GM19463 (cell line): ENCODE measurements around the gene KCNK17.

Experiments used
- ATAC-seq: cut with Tn5 transposase; IDR thresholded peaks from one replicate; pipeline ENCODE4 v1.9.1; 2021; ENCODE audit warnings: mild to moderate bottlenecking, moderate library complexity; ENCODE audit not compliant: unreplicated experiment

KCNK17 gene

DNA sequence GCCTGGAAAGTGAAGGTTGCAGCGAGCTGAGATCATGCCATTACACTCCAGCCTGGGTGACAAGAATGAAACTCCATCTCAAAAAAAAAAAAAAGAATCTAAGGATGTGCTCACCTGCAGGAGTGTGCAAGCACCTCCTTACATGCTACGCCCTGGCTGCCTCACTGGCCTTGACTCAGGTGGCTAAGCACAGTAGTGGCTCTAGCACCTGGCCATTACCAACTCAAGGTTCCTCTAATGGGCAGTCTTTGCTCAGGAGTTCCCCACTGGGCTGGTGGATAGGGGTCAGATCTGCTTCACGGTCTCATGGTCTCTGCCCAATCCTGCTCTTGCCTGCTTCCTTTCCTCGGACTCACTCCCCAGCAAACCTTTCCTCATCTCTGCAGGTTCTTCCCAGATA is 39.7 kb downstream of the KCNK17 start:
- no peak for ATAC-seq

DNA sequence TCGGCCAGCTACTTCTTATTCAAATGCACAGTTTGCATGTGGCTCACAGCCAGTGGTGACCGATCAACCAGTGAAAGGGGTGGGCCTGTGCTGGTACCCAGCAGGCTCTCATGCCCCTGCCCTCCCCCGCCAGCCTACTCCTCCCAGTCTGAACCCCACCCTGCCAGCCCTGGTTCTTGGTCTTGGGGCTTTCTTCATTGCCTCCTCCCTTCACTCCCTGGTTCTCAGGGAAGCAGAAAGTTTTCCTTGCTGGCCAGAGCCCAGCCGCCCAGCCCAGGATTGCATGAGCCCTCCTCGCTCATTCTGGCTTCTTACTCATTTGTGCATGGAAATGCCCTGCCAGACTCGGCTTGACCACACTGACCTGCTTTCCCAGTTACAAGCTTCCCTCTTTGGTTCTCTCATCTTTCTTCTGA is 40.8 kb downstream of the KCNK17 start:
- ATAC-seq = no peak

DNA sequence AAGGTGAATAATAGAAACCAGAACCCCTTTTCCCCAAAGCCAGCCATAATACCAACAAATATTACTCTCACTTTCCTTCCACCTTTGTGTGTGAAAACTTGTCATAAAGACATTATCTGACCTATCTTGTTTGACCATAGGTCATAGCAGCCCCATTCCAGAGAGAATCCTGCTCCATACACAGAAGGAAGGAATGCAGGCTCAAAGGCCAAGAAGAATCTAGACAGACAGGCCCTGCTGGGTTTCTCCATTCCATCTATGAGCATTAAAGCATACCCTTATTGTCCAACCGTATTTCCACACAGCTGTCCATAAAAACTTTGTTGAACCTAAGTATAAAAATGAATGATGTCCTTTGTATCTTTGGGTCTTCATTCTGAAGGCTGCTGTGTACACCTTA is 44.3 kb downstream of the KCNK17 start:
- ATAC-seq = no peak

DNA sequence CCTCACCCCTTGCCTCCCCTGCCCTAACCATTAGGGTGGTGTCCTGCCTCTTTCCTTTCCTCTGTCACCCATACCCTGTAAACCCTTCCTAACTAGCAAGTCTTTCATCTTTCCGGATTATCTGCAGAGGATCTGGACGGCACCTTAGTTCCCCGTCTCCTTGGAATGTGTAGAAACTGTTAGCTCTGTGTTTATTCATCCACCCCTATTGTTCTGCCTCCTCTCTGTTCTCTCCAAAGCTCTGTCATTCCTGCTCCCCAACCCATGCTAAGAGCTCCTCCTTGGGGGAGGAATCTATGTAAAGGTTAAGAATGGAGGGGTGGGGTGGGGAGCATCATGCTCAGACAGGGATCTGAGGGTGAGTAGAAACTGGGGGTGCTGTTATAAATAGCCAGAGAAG is 45.5 kb downstream of the KCNK17 start:
- ATAC-seq = no peak

DNA sequence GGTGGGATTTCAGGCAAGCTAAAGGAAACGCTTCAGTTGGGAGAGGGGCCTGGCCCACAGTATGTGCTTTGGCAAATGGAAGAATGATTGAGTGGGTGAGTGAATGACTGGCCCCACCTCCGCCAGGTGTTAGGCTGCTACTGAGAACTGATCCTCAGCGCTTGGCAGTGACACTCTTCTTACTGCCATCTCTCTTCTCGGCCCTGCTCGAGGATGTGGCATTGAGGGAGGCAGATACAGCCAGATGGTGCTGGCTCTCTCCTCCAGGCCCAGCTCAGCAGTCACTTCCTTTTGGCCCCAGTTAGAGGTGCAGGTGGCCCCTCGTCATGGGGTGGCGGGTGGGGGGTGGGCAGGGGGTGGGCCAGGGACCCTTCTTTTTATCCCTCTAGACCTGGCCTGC is 46.0 kb downstream of the KCNK17 start:
- ATAC-seq = no peak

DNA sequence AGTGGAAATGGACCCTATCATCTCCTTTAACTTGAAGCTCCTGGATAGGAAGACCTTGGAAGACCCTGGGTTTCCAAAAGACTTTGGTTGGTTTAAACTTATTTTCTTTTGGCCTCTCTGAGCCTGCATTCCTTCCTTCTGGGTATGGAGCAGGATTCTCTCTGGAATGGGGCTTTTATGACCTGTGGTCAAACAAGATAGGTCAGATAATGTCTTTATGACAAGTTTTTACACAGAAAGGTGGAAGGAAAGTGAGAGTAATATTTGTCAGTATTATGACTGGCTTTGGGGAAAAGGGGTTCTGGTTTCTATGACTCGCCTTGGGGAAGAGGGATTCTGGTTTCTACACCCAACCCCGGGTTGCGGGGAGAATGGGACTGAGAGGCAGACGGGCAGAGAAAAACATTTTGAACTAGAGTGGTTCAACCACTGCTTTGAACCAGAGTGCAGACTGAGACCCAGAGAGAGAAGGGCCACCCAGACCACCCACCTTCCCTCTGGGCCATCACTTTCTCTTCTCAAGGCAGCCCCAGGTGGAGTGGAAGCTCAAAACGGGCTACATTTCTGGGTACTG is 47.4 kb downstream of the KCNK17 start:
- no peak for ATAC-seq

DNA sequence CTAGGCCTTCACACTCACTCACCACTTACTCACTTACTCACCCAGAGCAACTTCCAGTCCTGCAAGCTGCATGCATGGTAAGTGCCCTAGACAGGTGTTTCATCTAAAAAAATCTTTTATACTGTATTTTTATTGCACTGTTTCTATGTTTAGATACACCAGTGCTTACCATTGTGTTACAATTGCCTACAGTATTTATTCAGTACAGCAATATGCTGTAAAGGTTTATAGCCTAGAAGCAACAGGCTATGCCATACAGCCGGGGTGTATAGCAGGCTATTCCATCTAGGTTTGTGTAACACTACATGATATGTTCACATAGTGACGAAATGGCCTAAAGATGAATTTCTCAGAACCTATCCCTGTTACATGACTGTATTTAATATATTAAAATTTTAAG is 47.8 kb downstream of the KCNK17 start:
- no peak for ATAC-seq

DNA sequence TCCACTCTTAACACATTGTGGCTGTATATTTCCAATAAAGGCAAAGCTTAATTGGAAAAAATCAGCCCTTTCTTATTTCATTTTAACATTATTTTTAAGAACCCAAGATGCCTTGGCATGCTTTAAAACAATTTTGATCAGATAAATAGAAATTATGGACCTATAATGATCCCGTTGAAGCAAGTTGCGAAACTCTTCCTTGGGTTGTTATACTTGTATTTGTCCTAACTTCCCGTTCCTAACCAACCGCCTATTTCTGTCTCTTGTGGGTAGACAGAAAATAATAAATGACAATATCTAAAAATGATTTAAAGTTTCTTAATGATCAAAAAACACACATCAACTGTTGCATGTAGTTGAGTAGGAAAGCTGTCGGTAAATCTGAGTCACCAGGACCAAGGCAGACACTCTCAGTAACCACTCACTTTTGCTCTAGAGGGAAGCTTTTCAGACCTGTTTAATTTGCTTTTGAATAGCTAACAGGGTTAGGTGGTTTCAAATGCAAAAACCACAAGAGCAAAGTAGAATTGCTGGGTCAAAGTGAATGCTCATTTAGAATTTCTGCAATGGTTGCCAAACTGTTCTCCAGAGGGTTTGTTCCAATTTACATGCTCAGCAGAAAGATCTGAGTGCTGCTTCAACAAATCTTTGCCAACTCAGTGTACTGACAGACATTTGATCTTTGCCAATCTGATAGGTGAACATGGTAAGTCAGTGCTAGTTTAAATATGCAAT is 50.7 kb downstream of the KCNK17 start:
- ATAC-seq = no peak

DNA sequence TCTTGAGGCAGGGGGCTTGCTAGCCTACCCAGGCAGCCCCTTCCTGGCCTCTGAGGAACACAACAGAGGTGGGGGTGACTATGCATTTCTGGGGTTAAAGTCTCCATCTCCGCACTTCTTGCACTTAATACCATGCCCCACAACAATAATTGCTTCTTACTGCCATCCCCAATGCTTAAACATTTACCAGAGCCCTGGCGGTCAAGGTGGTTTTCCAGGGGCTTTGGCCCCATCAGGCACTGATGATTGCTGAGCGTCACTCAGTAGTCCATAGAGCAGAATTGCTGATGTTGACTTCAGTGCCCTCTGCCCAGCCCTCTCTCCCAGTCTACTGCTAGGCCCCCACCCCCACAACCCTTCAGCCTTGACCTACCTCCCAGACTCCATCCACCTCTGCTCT is 52.5 kb downstream of the KCNK17 start:
- no peak for ATAC-seq

DNA sequence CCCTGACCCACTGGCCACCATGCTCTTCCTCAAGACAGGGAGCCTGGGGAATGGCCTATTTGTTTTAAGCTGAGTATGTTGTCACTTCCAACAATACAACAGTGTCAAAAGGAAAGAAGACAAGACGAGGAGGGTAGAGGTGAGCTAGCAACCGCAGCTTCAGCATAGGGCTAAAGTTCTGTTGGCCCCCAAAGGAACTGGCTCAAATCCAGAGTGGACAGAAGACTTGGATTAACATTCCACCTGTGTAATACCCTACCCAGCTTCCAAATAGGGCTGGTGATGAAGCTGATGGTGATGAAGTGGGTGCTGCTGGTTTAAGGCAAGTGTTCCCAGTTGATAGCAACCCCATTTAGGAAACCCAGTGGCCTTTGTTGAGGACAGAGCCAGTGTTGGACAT is 53.3 kb downstream of the KCNK17 start:
- ATAC-seq = no peak

DNA sequence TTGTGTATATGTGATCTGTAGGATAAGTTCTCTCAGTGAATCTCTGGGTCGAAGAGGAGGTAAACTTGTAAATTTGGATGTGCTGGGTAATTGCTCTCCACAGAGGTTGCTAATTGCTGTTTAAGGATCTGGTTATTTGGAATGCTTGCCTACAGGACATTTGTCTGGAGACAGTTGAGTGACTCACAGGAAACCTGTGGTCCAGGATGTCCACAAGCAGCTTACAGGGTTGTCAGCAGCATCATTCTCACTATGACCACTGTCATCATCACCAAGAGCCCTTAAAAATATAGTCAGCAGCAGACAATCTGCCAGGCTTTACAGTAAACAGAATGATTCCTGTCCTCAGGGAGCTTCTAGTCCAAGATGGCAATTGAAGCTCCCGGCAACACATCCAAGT is 53.8 kb downstream of the KCNK17 start:
- no peak for ATAC-seq

DNA sequence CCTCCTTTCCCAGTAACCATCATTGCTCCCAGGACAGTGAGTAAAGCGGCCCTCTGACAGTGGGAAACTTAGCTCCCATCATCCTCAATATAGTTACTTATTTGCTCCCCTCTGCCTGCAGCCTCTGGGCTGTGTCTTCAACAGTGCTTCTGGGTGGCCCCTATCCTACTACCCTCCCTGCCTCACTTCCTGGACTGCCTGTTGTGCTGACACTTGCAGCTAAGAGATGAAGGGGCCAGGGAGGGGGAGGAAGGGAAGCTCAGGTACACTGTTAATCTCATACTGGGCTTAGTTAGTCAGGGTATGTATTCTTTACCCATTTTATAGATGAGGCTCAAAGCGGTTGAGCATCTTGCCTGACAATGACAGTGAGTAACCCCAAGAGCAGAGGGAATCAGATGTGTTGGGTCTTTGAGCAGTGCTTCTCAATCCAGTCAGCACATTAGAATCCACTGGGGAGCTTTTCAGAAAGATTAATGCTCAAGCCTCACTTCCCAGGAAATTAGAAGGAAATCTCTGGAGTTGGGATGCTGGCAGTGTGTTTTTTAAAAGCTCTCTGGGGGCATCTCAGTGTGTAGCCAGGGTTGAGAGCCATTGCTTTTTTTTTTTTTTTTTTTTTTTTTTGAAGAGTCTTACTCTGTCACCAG is 57.8 kb downstream of the KCNK17 start:
- ATAC-seq = no peak

DNA sequence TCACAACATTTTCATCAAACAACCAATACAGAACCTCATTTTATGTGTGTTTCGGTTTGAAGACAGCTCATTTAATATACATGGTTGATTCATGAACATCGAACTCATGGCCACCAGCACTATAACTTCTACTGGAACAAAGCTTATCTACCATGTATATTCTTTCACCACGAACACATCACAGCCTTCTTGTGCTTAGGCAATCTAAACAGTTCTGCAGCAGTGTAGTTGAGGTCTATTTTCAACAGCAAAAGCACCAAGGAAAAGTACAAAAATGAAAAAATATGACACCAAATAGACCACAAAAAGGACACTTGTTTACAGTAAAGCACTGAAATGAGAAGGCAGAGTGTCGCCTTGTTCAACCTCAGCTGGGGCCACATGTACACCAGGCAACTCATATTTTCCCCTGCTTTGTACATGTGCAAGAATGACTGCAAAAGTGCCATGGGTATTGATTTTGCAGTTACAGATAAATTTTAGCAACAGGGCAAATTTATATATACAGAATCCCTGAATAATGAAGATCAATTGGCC is 59.2 kb downstream of the KCNK17 start:
- no peak for ATAC-seq

DNA sequence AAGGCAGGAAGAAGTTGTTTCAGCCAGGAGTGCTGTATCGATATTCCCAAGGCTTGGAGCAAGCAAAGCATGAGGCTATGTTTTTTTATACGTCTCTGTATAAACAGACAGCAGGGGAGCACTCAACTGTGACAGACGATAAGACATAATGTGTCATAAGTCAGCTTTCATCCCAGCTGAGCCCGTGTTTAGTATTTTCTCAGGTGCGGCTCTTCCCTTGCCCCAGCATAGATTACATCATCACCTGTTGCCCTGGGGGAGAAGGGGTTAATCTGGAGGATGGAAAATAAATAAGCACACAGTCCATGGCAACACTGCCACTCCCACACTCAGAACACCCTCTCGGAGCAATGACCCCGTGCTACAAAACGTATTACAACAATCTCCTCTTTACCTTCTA is 62.8 kb downstream of the KCNK17 start:
- no peak for ATAC-seq

DNA sequence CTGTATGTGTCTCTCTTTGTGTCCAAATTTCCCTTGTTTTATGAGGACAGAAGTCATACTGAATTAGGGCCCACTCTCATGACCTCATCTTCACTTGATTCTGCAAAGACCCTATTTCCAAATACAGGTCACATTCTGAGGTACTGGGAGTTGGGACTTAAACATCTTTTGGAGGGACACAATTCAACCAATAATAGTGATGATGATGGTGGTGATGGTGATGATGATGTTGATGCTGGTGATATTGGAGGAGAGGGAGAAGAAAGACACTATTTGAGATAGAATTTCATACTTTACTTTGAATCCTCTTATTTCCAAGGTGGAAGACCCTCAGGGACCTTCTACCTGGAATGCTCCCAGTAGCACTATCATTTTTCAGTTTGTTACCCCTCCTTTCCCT is 63.7 kb downstream of the KCNK17 start:
- no peak for ATAC-seq

DNA sequence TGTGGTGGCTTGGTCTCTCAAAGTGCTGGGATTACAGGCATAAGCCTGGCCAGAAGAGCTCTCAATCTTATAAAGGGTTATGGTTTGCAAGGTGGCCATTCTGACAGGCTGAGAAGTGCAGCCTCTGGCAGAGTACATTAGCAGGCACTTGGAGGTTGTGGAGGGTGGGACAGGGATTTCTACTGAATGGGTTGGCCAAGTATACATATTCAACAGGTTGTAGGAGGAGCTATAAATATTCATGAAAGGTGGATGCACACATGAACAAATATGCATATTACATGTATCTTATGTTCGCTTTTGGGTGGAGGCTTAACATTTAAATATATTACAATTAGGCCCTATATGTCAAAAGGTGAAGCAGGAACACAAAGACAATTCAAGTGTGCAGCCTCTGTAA is 64.9 kb downstream of the KCNK17 start:
- ATAC-seq = no peak
